GM21367 (cell line): Measurements from ENCODE around the gene IFNK.
"Not testable (repeated sequence)": the region's sequence is repeated elsewhere in the genome, so short reads cannot be mapped to it uniquely, and the experiment has no call there.

Source experiments
- ATAC-seq: cut with Tn5 transposase; IDR thresholded peaks from one replicate; pipeline ENCODE4 v1.9.1; 2021; ENCODE audit not compliant: unreplicated experiment

Gene IFNK, protein sequence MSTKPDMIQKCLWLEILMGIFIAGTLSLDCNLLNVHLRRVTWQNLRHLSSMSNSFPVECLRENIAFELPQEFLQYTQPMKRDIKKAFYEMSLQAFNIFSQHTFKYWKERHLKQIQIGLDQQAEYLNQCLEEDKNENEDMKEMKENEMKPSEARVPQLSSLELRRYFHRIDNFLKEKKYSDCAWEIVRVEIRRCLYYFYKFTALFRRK

DNA sequence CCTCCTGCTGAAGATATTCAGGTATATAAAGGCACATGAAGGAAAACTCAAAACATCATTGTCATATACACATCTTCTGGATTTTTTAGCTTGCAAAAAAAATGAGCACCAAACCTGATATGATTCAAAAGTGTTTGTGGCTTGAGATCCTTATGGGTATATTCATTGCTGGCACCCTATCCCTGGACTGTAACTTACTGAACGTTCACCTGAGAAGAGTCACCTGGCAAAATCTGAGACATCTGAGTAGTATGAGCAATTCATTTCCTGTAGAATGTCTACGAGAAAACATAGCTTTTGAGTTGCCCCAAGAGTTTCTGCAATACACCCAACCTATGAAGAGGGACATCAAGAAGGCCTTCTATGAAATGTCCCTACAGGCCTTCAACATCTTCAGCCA, at the start of gene IFNK:
IFNK (plus strand) TSS at position 55 of the 400 bp plus-strand sequence; CDS start at position 102, 47 bp downstream.
- ATAC-seq: no peak

- no peak for ATAC-seq
Observed at GRCh38 chr9:27474305-27474704, 49.8 kb upstream of the IFNK start.

DNA sequence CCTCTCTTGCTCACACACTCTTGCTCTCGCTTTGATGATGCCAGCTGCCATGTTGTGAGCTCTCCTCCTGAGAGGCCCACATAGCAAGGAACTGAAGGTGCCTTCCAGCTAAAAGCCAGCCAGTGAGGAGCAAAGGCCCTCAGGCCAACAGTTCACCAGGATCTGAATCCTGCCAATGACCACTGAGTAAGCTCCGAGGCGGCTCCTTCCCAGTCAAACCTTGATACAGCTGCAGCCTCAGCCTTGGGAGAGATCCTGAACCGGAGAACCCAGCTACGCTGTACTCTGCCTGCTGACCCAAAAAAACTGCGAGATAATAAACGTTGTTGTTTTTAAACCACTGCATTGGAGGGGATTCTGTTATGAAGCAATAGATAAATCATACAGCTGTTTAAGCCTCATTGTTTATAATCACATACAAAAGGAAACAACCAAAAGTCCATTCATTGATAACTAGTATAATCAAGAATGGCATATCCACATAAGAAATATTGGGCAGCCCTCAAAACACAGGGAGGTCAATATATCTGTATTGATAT, 49.0 kb upstream of the IFNK start:
- no peak for ATAC-seq

DNA sequence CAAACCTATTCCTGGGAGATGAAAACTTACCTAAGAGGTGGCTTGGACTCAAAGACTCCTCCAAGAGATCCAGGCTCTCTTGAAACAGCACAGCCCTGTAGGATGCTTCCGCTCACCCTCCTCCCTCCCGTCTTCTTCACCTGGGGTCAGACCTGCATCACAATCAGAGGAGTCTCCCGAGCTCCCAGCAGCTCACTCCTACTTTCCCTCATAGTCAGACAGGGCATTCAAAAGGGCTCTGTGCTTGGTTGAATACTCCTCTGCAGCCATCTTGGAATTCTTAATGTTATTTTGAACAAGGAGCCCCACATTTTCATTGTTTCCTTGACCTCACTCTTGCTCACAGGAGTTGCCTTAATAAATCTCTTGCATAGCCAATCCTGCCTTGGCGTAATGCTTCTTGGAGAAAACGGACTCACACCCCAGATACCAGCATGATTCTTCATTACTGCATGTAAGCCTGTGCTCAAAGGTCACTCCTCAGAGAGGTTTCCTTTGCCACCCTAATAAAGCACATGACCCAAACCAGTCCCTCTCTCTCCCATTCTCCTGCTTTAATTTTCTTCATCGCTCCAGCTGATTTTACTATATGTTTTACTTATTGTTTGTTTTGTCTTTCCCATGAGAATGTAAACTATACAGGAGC, 47.1 kb upstream of the IFNK start:
- no peak for ATAC-seq

- no peak for ATAC-seq
Observed at GRCh38 chr9:27478322-27478721, 45.8 kb upstream of the IFNK start.

GRCh38 chr9:27482709-27483108, 41.4 kb upstream of the IFNK start:
- ATAC-seq: no peak

DNA sequence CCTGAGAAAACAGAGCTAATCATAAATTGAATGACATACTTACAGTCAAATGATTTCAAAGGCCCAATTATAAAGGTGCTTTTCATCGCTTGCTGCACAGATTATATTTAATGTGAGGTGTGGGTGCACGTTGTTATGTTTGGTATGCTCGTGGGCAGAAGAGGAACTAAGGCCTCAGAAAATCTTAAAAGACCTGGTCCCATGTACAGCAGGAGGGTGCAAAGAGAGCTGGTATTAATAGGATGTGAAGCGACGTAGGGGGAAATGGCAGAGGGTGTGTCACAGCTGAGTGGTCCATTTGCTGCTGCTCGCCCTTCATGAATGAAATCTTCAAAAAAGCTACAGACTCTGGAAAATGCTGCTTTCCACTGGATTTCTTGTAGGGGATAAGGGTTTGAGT, 40.5 kb upstream of the IFNK start:
- no peak for ATAC-seq

DNA sequence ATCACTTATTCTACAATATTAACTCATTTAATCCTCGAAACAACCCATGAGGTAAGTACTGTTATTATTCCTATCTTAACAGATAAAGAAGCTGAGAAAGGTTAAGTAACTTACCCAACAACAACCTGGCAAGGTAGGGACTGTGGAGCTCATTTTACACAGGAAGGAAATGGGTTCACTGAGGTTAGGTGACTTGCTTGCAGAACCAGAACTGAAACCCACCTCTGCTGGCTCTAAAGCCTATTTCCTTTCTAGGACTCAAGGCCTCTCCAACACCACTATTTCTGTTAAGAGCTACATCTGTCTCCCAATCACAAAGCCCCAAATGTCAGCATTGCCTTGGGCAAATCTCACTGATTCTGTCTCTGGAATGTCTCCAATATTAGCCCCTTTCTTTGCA, 38.9 kb upstream of the IFNK start:
- ATAC-seq: peak; percentile 81

DNA sequence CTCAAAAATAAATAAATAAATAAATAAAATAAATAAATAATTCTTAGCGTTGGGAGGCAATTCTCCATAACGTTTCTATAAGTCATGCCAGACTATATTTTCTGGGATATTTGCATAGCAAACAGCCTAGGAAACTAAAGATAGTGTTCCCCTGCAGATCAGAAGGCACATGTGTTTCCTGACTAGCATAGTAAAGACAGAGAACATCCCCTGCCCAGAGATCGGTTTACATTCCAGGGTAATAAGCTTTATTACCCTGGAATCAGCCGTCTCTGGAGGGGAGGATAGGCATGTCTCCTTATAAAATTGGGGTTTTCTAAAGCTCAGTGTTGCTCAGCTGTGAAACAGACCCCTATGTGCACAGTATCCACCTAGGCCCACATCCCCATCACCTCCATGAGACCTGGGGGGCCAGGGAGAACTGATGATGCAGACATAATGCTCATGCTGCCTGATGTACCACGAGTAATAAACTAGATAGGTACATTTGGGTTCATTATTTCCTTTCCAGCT, 36.9 kb upstream of the IFNK start:
- ATAC-seq: no peak

DNA sequence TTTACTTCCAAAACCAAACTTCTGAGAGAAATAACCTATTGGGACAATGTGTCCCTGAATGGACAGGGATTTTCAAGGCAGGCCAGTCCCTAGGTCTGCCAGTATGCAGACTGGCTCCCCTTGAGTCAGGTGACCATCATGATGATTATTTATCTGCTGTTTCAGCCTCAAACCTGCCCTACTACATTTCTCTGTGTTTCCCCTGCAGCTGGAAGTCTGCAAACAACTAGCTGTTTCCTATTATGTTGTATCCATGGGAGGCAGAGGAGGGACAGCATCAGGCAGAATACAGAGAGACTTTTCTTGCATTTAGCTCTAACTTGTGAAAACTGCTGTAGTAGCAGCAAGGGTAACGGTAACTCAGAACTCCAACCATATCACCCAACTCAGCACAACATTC, 36.2 kb upstream of the IFNK start:
- no peak for ATAC-seq

GRCh38 chr9:27489087-27489876, 34.8 kb upstream of the IFNK start:
- peak; percentile 75 for ATAC-seq

GRCh38 chr9:27491154-27491553, 32.9 kb upstream of the IFNK start:
- ATAC-seq: no peak

- no peak for ATAC-seq
Observed at GRCh38 chr9:27495480-27496134, 28.5 kb upstream of the IFNK start.

DNA sequence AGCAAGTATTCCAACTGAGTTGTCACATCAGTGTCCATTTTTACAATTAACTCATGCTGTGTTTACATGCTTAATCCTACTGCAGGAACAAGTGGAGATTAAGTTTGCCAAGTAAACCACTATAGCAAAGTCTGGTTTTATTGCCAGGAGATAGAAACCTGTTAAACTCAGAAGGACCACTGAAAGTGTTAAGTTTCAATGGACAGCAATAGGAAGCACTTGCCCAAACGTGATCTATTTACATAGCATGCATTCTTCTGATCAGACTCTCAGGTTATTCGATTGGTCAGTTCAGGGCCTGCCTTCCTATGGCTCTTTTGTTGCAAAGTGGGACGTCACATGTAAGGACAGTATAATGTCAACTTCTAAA, 28.0 kb upstream of the IFNK start:
- no peak for ATAC-seq

GRCh38 chr9:27497883-27498417, 26.1 kb upstream of the IFNK start:
- no peak for ATAC-seq

- no peak for ATAC-seq
Observed at GRCh38 chr9:27499451-27499850, 24.6 kb upstream of the IFNK start.

DNA sequence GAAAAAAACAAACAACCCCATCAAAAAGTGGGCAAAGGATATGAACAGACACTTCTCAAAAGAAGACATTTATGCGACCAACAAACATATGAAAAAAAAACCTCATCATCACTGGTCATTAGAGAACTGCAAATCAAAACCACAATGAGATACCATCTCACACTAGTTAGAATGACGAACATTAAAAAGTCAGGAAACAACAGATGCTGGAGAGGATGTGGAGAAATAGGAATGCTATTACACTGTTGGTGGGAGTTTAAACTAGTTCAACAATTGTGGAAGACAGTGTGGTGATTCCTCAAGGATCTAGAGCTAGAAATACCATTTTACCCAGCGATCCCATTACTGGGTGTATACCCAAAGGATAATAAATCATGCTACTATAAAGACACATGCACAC, 23.2 kb upstream of the IFNK start:
- not testable (repeated sequence) for ATAC-seq

GRCh38 chr9:27503623-27504022, 20.5 kb upstream of the IFNK start:
- ATAC-seq: no peak

DNA sequence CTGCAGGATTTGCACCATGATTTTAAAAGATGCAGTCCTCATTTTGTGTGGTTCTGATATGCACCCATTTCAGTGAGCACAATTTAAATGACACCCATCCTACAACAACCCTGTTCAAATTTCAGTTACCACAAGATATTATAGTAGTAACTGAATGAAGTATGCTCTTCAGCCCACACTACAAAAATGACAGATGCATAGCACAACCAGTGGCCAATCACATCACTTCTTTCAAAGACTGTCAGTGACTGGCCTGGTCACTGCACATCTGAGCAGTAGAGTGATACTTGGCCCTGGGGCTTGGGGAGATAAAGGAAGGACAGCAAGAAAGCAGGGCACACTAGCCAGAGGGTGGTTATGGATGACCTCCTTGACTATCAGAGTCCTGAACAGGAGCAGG, 19.8 kb upstream of the IFNK start:
- no peak for ATAC-seq

- ATAC-seq: no peak
Observed at GRCh38 chr9:27505744-27506161, 18.3 kb upstream of the IFNK start.

GRCh38 chr9:27506981-27507380, 17.1 kb upstream of the IFNK start:
- ATAC-seq: no peak
